H1 (cell line): ENCODE results near the gene CDC45. TPM values are rescaled to one million over a fixed set of nuclear protein-coding genes. Genes with fewer than 3 reads are reported as not detected.

Experiments used
- CTCF ChIA-PET: fragments of 300-600 bp; sonication (Branson Sonifier 250); formaldehyde crosslinking; loops from one replicate; lab custom pipeline; 2021; ENCODE audit not compliant: partially characterized antibody; lab: Charles Lee
- POLR2A ChIA-PET: fragments of 300-600 bp; sonication (Branson Sonifier 250); formaldehyde crosslinking; loops from one replicate; lab custom pipeline; 2021; ENCODE audit warnings: inconsistent platforms; ENCODE audit not compliant: partially characterized antibody; lab: Charles Lee
- DNase-seq, 2 experiments: peaks; one replicate each; pipeline versions ENCODE4 v3.0.0 to v3.0.0-alpha.2; 2010 to 2022; ENCODE audit warnings: low spot score in 2 of 2, low read depth in 1 of 2, mixed read lengths in 1 of 2
- FAIRE-seq: peaks from 2 replicates; lab custom pipeline; 2011; peaks lifted over from hg19 to GRCh38; lab: Jason Lieb, UNC
- H2AFZ ChIP-seq: 2 replicates; pipeline ENCODE4 v1.8.1; 2012; ENCODE audit warnings: low read length, inconsistent platforms
- H2AK5ac ChIP-seq: 2 replicates; pipeline ENCODE4 v1.6.1; 2013; ENCODE audit warnings: low read depth, low read length
- H2BK120ac ChIP-seq: replicated peaks from 2 replicates; pipeline ENCODE3; 2013; ENCODE audit warnings: low read depth, low read length, inconsistent platforms
- H2BK12ac ChIP-seq: 2 replicates; pipeline ENCODE4 v1.6.1; 2013; ENCODE audit warnings: low read depth, low read length
- H2BK15ac ChIP-seq: 2 replicates; pipeline ENCODE4 v1.6.1; 2013; ENCODE audit warnings: low read length
- H2BK20ac ChIP-seq: 2 replicates; pipeline ENCODE4 v1.6.1; 2013; ENCODE audit warnings: low read length
- H2BK5ac ChIP-seq: 2 replicates; pipeline ENCODE4 v1.6.1; 2013; ENCODE audit warnings: low read depth, low read length
- H3K14ac ChIP-seq: 2 replicates; pipeline ENCODE4 v1.6.1; 2013; ENCODE audit warnings: inconsistent platforms; ENCODE audit not compliant: insufficient read length
- H3K18ac ChIP-seq: 2 replicates; pipeline ENCODE4 v1.6.1; 2013; ENCODE audit warnings: low read length; ENCODE audit errors: extremely low read depth
- H3K23ac ChIP-seq: 2 replicates; pipeline ENCODE4 v1.6.1; 2013; ENCODE audit warnings: inconsistent platforms; ENCODE audit not compliant: insufficient read length
- H3K23me2 ChIP-seq: 2 replicates; pipeline ENCODE4 v1.6.1; 2013; ENCODE audit warnings: low read depth, low read length
- H3K27ac ChIP-seq: 2 replicates; pipeline ENCODE4 v1.6.1; 2011; ENCODE audit warnings: low read depth, low read length, inconsistent platforms
- H3K27me3 ChIP-seq, 4 experiments: replicated peaks in 1 of 4; 1 replicate in 1 of 4; 2 replicates in 3 of 4; pipeline versions ENCODE4 v1.6.1 to v1.8.1; 2011 to 2013; ENCODE audit warnings: low read length in 3 of 4, mild to moderate bottlenecking in 3 of 4, inconsistent platforms in 2 of 4, mixed read lengths in 2 of 4, moderate library complexity in 1 of 4; ENCODE audit not compliant: control insufficient read depth in 3 of 4, insufficient read depth in 3 of 4; ENCODE audit errors: extremely low read depth in 1 of 4
- H3K36me3 ChIP-seq, 4 experiments: 2 replicates each; pipeline versions ENCODE4 v1.6.1 to v1.8.1; 2011 to 2013; ENCODE audit warnings: mild to moderate bottlenecking in 4 of 4, low read length in 3 of 4, moderate library complexity in 2 of 4, control low read depth in 1 of 4, inconsistent platforms in 1 of 4; ENCODE audit not compliant: insufficient read depth in 4 of 4, control insufficient read depth in 2 of 4
- H3K4ac ChIP-seq: replicated peaks from 2 replicates; pipeline ENCODE3; 2013; ENCODE audit warnings: low read length, low read depth, mixed read lengths, inconsistent platforms; ENCODE audit not compliant: insufficient read length
- H3K4me1 ChIP-seq, 4 experiments: replicated peaks in 1 of 4; 1 replicate in 1 of 4; 2 replicates in 3 of 4; pipeline versions ENCODE4 v1.6.1 to v1.8.1; 2011 to 2013; ENCODE audit warnings: low read length in 3 of 4, inconsistent platforms in 2 of 4, mixed read lengths in 1 of 4; ENCODE audit not compliant: insufficient read depth in 4 of 4, control insufficient read depth in 3 of 4
- H3K4me2 ChIP-seq, 2 experiments: 2 replicates each; pipeline versions ENCODE4 v1.6.1 to v1.8.1; 2011 to 2013; ENCODE audit warnings: low read depth in 2 of 2, low read length in 2 of 2, control low read depth in 1 of 2, inconsistent platforms in 1 of 2, mild to moderate bottlenecking in 1 of 2; ENCODE audit not compliant: insufficient read depth in 1 of 2
- H3K4me3 ChIP-seq, 4 experiments: fragments of 200-600, 300-600 bp in 1 of 4; sonication (generic), shearing (Covaris generic), sonication (Bioruptor Twin) in 1 of 4; 2 replicates each; pipeline versions ENCODE4 v1.5.1 to v1.8.1; 2011 to 2016; ENCODE audit warnings: low read length in 4 of 4, low read depth in 3 of 4, control low read depth in 2 of 4, inconsistent platforms in 2 of 4, mild to moderate bottlenecking in 2 of 4, mixed read lengths in 1 of 4, moderate library complexity in 1 of 4; ENCODE audit not compliant: insufficient read depth in 2 of 4; ENCODE audit errors: extremely low read depth in 1 of 4
- H3K56ac ChIP-seq: replicated peaks from 2 replicates; pipeline ENCODE3; 2013; ENCODE audit warnings: low read depth, mild to moderate bottlenecking, mixed read lengths, low read length, inconsistent platforms; ENCODE audit not compliant: insufficient read length
- H3K79me1 ChIP-seq: 2 replicates; pipeline ENCODE4 v1.6.1; 2013; ENCODE audit warnings: low read depth, low read length, control low read depth
- H3K79me2 ChIP-seq, 2 experiments: 2 replicates each; pipeline versions ENCODE4 v1.6.1 to v1.8.1; 2012 to 2013; ENCODE audit warnings: low read length in 2 of 2, mild to moderate bottlenecking in 2 of 2, inconsistent platforms in 1 of 2; ENCODE audit not compliant: insufficient read depth in 2 of 2, control insufficient read depth in 1 of 2
- H3K9ac ChIP-seq, 4 experiments: replicated peaks in 1 of 4; 1 replicate in 1 of 4; 2 replicates in 3 of 4; pipeline versions ENCODE4 v1.6.1 to v1.8.1; 2011 to 2013; ENCODE audit warnings: low read depth in 3 of 4, low read length in 3 of 4, control low read depth in 2 of 4, mild to moderate bottlenecking in 2 of 4, moderate library complexity in 2 of 4, inconsistent platforms in 1 of 4; ENCODE audit errors: extremely low read depth in 1 of 4
- H3K9me3 ChIP-seq, 2 experiments: 2 replicates each; pipeline versions ENCODE4 v1.6.1 to v1.8.1; 2012 to 2013; ENCODE audit warnings: mild to moderate bottlenecking in 2 of 2, moderate library complexity in 2 of 2, control low read depth in 1 of 2, inconsistent platforms in 1 of 2, low read depth in 1 of 2, low read length in 1 of 2, mixed read lengths in 1 of 2; ENCODE audit not compliant: insufficient read depth in 2 of 2
- H4K20me1 ChIP-seq, 2 experiments: replicated peaks in 1 of 2; 2 replicates each; pipeline versions ENCODE3 to v1.8.1; 2011 to 2013; ENCODE audit warnings: inconsistent platforms in 2 of 2, low read length in 2 of 2, mild to moderate bottlenecking in 1 of 2; ENCODE audit not compliant: insufficient read depth in 2 of 2, control insufficient read depth in 1 of 2
- H4K5ac ChIP-seq: 2 replicates; pipeline ENCODE4 v1.6.1; 2013; ENCODE audit warnings: low read length, low read depth, mixed read lengths, inconsistent platforms; ENCODE audit not compliant: insufficient read length
- H4K8ac ChIP-seq: 2 replicates; pipeline ENCODE4 v1.8.0; 2013; ENCODE audit warnings: mild to moderate bottlenecking, moderate library complexity, low read length, inconsistent platforms; ENCODE audit not compliant: insufficient read depth; ENCODE audit errors: extremely low read depth
- H4K91ac ChIP-seq: replicated peaks from 2 replicates; pipeline ENCODE3; 2013; ENCODE audit warnings: low read length, mixed read lengths, inconsistent platforms; ENCODE audit not compliant: insufficient read length
- SP4 ChIP-seq: IDR thresholded peaks from 2 replicates; pipeline ENCODE4 v1.6.1; 2012; ENCODE audit warnings: low read length, inconsistent platforms
- TCF12 ChIP-seq: IDR thresholded peaks from 2 replicates; pipeline ENCODE4 v1.6.1; 2011; ENCODE audit warnings: low read depth, mild to moderate bottlenecking, low read length
- WGBS, 2 experiments: shearing (Covaris generic) in 1 of 2; methylation state at CpG; one replicate each; pipeline versions ENCODE4 v1.1.6 to v1.1.7; 2013 to 2015; ENCODE audit warnings: low lambda C conversion rate in 2 of 2, mixed read lengths in 2 of 2, inconsistent platforms in 1 of 2, low coverage in 1 of 2, missing lambda C conversion rate in 1 of 2; ENCODE audit not compliant: insufficient replicate concordance in 2 of 2, insufficient coverage in 1 of 2, insufficient read length in 1 of 2; ENCODE audit errors: extremely low coverage in 1 of 2, missing lambda C conversion rate in 1 of 2; 5-methylcytosine and 5-hydroxymethylcytosine counted together
- polyA plus RNA-seq, 7 experiments: library from polyadenylated mRNA; depleted of rRNA in 3 of 7; stranded (reverse) in 5 of 7; unstranded in 2 of 7; fragments of >200 nt in 5 of 7; fragments of 200-250 nt in 2 of 7; gene quantifications; 1 replicate in 5 of 7; 2 replicates in 1 of 7; 4 replicates in 1 of 7; pipeline versions ENCODE4 v1.2.1 to v1.2.3, GENCODE V29; 2011 to 2013; ENCODE audit warnings: missing spikeins in 2 of 7, mixed read lengths in 2 of 7
- total RNA-seq: library from RNA; stranded (reverse); fragmentation: NEBNext Ultra II Directional; extraction: Animal tissue kit (Norgen Biotek cat#: 25700); gene quantifications from 2 replicates; pipeline ENCODE4 v1.2.1, GENCODE V29; 2021

CDC45 gene
- total and polyA plus RNA-seq, 2 of the 8 experiments (the other 6 are each of a cell fraction or from before 2014, with no cell fraction given), result 31.9 to 37.7 TPM

GRCh38 chr22:19453718-19454117, 26.0 kb upstream of the CDC45 start:
- 76% methylated on average over 5 of the region's 5 CpGs; no CpG with 5 or more reads in 1 of the 2 experiments for WGBS, 2 experiments
- no peak overlapping the region for H2BK20ac ChIP-seq
- no peak for TF ChIP-seq SP4
- TF ChIP-seq TCF12, result no peak
- FAIRE-seq (no peak), DNase-seq (no peak)
- no peak overlapping the region for H2AK5ac ChIP-seq
- H3K14ac ChIP-seq, result no peak overlapping the region
- H3K27me3 ChIP-seq, result no peaks in the 10 kb centered on the region
- H3K79me1 ChIP-seq, result peaks cover under 1% of the 10 kb centered on the region; the same call in 1 of the 2 replicates
- H3K9ac ChIP-seq, result no peak overlapping the region
- no peak overlapping the region for H2BK15ac ChIP-seq
- no peak overlapping the region for H2BK5ac ChIP-seq
- no peak overlapping the region for H3K4me2 ChIP-seq
- H4K5ac ChIP-seq, result no peak overlapping the region
- CTCF ChIA-PET, result interaction anchor here (1.1 to 4.7 kb wide), 4 partner anchors 12 to 176 kb away, joined by 3 to 19 read pairs (median 6); no protein-coding TSS in a partner anchor
- no peak overlapping the region for H2AFZ ChIP-seq
- H3K79me2 ChIP-seq, result no peaks in the 10 kb centered on the region
- no peak overlapping the region for H2BK120ac ChIP-seq
- H4K91ac ChIP-seq, result no peak overlapping the region
- peaks cover 9 to 62% (median 43%) of the 10 kb centered on the region in 4 experiments for H3K36me3 ChIP-seq
- peaks cover 7 to 10% of the 10 kb centered on the region in 2 experiments for H4K20me1 ChIP-seq
- POLR2A ChIA-PET, result interaction anchor here (1.2 to 3.4 kb wide), 2 partner anchors 10 to 26 kb away, joined by 3 to 12 read pairs; partner anchors contain the start of gene CDC45
- H4K8ac ChIP-seq, result no peak overlapping the region
- H3K9me3 ChIP-seq, result no peaks in the 10 kb centered on the region
- no peak overlapping the region for H3K27ac ChIP-seq
- H3K23me2 ChIP-seq, result no peaks in the 10 kb centered on the region
- H3K56ac ChIP-seq, result no peak overlapping the region
- H2BK12ac ChIP-seq, result no peak overlapping the region
- H3K23ac ChIP-seq, result no peak overlapping the region
- H3K4me1 ChIP-seq, result peaks cover 0 to 2% (median 0%) of the 10 kb centered on the region in 4 experiments; a peak in 1 of 7 replicates
- no peak overlapping the region for H3K4ac ChIP-seq
- H3K18ac ChIP-seq, result no peak overlapping the region
- H3K4me3 ChIP-seq, result no peak overlapping the region
